Esophagus squamous epithelium (tissue), 5 donors: Measurements from ENCODE around the gene SNX2. TPM values are rescaled to one million over a fixed set of nuclear protein-coding genes. Genes with fewer than 3 reads are reported as not detected.

Experiments used
- DNase-seq: peaks from one replicate; lab custom pipeline; 2025; lab: John Stamatoyannopoulos, UW
- H3K27ac ChIP-seq, 4 donors: fragments of 200-600 bp; sonication (generic); one replicate each; pipeline ENCODE4 v1.5.1; 2016 to 2019; ENCODE audit warnings: mild to moderate bottlenecking in 1 of 4
- H3K27me3 ChIP-seq, 4 donors: fragments of 200-600 bp; sonication (generic); 1 replicate in 3 of 4; 2 replicates in 1 of 4; pipeline versions ENCODE4 v1.5.1 to v1.6.0; 2017 to 2021; ENCODE audit warnings: antibody characterized with exemption in 1 of 4
- H3K36me3 ChIP-seq, 3 donors: fragments of 200-600 bp; sonication (generic); one replicate each; pipeline ENCODE4 v1.5.1; 2016 to 2019
- H3K4me1 ChIP-seq, 3 donors: fragments of 200-600 bp; sonication (generic); one replicate each; pipeline ENCODE4 v1.5.1; 2017 to 2019
- H3K4me3 ChIP-seq, 4 donors: fragments of 200-600 bp; sonication (generic); 1 replicate in 3 of 4; 2 replicates in 1 of 4; pipeline ENCODE4 v1.5.1; 2016 to 2019; ENCODE audit warnings: mild to moderate bottlenecking in 2 of 4, moderate library complexity in 1 of 4
- H3K9me3 ChIP-seq, 3 donors: fragments of 200-600 bp; sonication (generic); one replicate each; pipeline ENCODE4 v1.5.1; 2016 to 2019
- CTCF ChIP-seq, 6 experiments: fragments of 450-650 bp in 4 of 6; fragments of 200-600 bp in 2 of 6; sonication (generic) in 2 of 6; IDR thresholded peaks; one replicate each; pipeline ENCODE4 v1.5.1; 2016 to 2019; ENCODE audit warnings: antibody characterized with exemption in 6 of 6, mild to moderate bottlenecking in 4 of 6, moderate library complexity in 4 of 6
- POLR2A ChIP-seq, 4 donors: fragments of 450-650 bp; IDR thresholded peaks; one replicate each; pipeline ENCODE4 v1.6.1; 2017; ENCODE audit warnings: antibody characterized with exemption in 4 of 4, mild to moderate bottlenecking in 4 of 4, moderate library complexity in 3 of 4
- WGBS, 2 donors: methylation state at CpG; one replicate each; pipeline ENCODE4 v1.1.5; 2018; 5-methylcytosine and 5-hydroxymethylcytosine counted together
- intact Hi-C: fragments of 100-400 bp; cut with DNase I; formaldehyde crosslinking; loops from one replicate; pipeline ENCODE4 v1.15.0; 2022
- total RNA-seq, 4 donors: library from RNA; depleted of rRNA; stranded (reverse); fragments of >200 nt; gene quantifications; one replicate each; pipeline ENCODE4 v1.1.0, GENCODE V29; 2016
- donor health status: DM: yes; HTN: yes; CAD: no.

SNX2 gene
- total RNA-seq, 4 donors from 2014 or later: 33.9 to 64.7 (median 49.1) TPM

- H3K36me3 ChIP-seq: no peaks in the 10 kb centered on the region
- H3K27me3 ChIP-seq: no peaks in the 10 kb centered on the region
- DNase-seq: no peak
- intact Hi-C loops: no loop called here
- TF ChIP-seq POLR2A (IDR thresholded peaks at IDR 0.05): no peak
- no peak for TF ChIP-seq CTCF (IDR thresholded peaks at IDR 0.05)
- no peaks in the 10 kb centered on the region for H3K9me3 ChIP-seq
- H3K4me3 ChIP-seq: no peak overlapping the region
- H3K4me1 ChIP-seq: no peaks in the 10 kb centered on the region
- H3K27ac ChIP-seq: no peak overlapping the region
- 59 to 63% methylated on average over 6 to 7 of the region's 7 CpGs for WGBS, 2 donors
These were observed 23.5 kb upstream of the SNX2 start for GRCh38 chr5:122751293-122751782.

DNA sequence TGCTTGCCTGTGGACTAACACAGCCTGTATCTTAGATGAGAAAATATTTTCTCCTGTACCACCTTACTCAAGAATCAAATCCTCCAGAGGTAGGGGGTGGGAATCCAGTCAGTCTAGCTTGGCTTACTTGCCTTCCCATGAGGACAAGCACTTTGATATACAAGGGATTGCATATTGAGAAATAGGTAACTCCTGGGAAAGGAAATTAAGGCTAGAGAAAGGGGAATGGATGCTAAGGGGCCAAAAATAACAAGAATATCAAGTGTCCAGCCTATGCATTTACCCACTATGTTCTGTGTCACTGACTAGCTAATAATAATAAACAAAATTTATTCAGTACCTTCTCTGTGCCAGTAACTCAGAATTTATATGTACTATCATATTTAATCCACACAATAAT is 21.4 kb upstream of the SNX2 start:
- no peak for DNase-seq
- H3K27ac ChIP-seq: no peak overlapping the region
- H3K4me1 ChIP-seq: no peaks in the 10 kb centered on the region
- TF ChIP-seq CTCF (IDR thresholded peaks at IDR 0.05): no peak
- TF ChIP-seq POLR2A (IDR thresholded peaks at IDR 0.05): no peak
- H3K4me3 ChIP-seq: no peak overlapping the region
- intact Hi-C loops: no loop called here
- H3K27me3 ChIP-seq: no peaks in the 10 kb centered on the region
- H3K9me3 ChIP-seq: no peaks in the 10 kb centered on the region
- no peaks in the 10 kb centered on the region for H3K36me3 ChIP-seq

DNA sequence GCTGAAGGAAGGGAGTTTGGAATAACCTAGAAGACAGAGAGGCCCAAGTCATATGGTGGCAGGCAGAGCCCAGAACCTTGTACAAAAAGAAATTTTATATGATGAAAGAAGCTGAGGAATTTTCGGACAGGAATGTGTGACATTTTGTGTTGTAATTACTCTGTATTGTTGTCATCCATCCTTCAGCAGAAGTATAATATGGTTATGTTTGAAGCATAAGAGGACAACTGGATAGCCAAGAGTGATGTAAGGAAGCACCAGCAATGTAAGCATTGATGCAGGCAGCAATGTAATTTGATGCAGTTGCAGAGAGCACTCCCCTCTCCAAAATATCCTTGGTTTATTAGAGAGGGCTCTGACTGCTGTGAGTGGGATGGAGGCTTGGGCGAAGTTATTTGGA is 19.1 kb upstream of the SNX2 start:
- no peaks in the 10 kb centered on the region for H3K9me3 ChIP-seq
- no peaks in the 10 kb centered on the region for H3K36me3 ChIP-seq
- H3K4me3 ChIP-seq: no peak overlapping the region
- no peak overlapping the region for H3K27ac ChIP-seq
- DNase-seq: no peak
- no peaks in the 10 kb centered on the region for H3K27me3 ChIP-seq
- intact Hi-C loops: no loop called here
- WGBS, 2 donors: 83 to 91% methylated on average over 2 of the region's 2 CpGs
- TF ChIP-seq CTCF (IDR thresholded peaks at IDR 0.05): no peak
- TF ChIP-seq POLR2A (IDR thresholded peaks at IDR 0.05): no peak
- no peaks in the 10 kb centered on the region for H3K4me1 ChIP-seq

GRCh38 chr5:122756264-122756911 is 18.5 kb upstream of the SNX2 start:
- Histone ChIP-seq H3K27me3 (no peaks in the 10 kb centered on the region), H3K4me1 (no peaks in the 10 kb centered on the region), H3K36me3 (no peaks in the 10 kb centered on the region), H3K9me3 (no peaks in the 10 kb centered on the region), H3K27ac (peak overlapping the region in 1 of 4 donors; percentile 31), H3K4me3 (no peak overlapping the region)
- 49 to 62% methylated on average over 2 of the region's 2 CpGs for WGBS, 2 donors
- intact Hi-C loops: no loop called here
- DNase-seq: no peak
- no peak for TF ChIP-seq CTCF (IDR thresholded peaks at IDR 0.05)
- TF ChIP-seq POLR2A (IDR thresholded peaks at IDR 0.05): no peak

DNA sequence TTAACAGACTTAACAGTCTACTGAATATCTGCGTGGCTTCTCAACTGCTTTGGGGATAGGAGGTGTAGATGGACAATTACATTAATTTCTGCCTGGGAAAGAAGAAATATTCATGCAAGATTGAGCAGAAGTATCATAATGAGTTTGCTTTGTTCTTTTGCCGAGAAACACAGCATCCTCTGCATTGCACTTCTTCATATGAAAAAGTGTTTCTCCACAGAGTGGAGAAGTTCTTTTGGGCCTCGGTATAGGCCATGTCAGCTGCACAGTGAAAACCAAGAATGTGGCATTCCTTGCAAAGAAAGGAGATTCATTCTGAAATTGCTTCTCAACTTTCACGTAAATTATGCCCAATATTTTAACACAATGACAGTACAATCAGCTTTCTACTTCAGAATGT is 17.6 kb upstream of the SNX2 start:
- Histone ChIP-seq H3K27ac (no peak overlapping the region), H3K4me1 (no peaks in the 10 kb centered on the region), H3K9me3 (no peaks in the 10 kb centered on the region), H3K4me3 (no peak overlapping the region), H3K36me3 (no peaks in the 10 kb centered on the region), H3K27me3 (no peaks in the 10 kb centered on the region)
- 77 to 91% methylated on average over 4 of the region's 4 CpGs for WGBS, 2 donors
- intact Hi-C loops: no loop called here
- TF ChIP-seq POLR2A (IDR thresholded peaks at IDR 0.05) (no peak), CTCF (IDR thresholded peaks at IDR 0.05) (no peak)
- DNase-seq: no peak
